Measurements from ENCODE around the gene POC1B. TPM values are rescaled to one million over a fixed set of nuclear protein-coding genes. Genes with fewer than 3 reads are reported as not detected.

The POC1B gene
- total and polyA plus RNA-seq, 10 donors, result 10.5 to 47.3 (median 30.4) TPM

DNA sequence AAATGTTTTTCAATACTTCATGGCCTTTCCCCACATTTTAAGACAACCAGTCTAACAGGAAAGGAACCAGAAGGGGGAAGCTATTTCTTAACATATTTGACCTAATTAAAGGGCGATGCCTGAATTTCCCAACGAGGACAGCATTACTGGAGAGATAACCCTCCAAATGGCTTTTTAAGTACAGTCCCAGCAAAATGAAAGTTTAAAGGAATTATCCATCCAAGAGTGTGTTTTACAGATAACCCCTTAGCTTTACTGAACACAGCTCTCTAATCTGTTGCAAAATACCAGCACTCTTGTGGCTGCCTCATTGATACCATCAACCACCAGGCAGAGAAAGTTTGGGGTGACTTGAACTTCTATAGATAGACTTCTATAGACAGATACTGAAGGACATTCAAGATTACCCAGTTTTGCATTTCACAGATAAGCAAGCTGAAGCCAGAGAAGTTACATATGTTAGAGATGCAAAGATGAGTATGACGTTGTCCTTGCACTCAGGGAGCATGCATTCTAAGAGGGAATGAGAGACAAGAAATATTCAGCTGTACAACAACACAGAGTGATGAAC is 132.2 kb downstream of the POC1B start:
- H3K9me3 ChIP-seq, result no peaks in the 10 kb centered on the region
- DNase-seq, result no peak
- peaks cover 14 to 70% (median 41%) of the 10 kb centered on the region in 6 donors for H3K4me1 ChIP-seq
- H3K36me3 ChIP-seq, result no peaks in the 10 kb centered on the region
- no peak for TF ChIP-seq CTCF (IDR thresholded peaks at IDR 0.05 in 8 of 11, conservative IDR thresholded peaks at IDR 0.05 in 3 of 11)
- no peak for TF ChIP-seq POLR2A (IDR thresholded peaks at IDR 0.05)
- no peak for TF ChIP-seq POLR2AphosphoS5 (IDR thresholded peaks at IDR 0.05)
- peak overlapping the region in 5 of 8 donors; percentile 13 to 82 (median 64) for H3K27ac ChIP-seq
- no peak overlapping the region for H3K4me3 ChIP-seq
- no peaks in the 10 kb centered on the region for H3K27me3 ChIP-seq (replicated peaks in 1 of 7)
- intact Hi-C loops (cut with DNase I; ENCODE audit: low total_unique reads), result no loop called here
- 47 to 71% (median 52%) methylated on average over 3 of the region's 3 CpGs for WGBS, 5 donors

DNA sequence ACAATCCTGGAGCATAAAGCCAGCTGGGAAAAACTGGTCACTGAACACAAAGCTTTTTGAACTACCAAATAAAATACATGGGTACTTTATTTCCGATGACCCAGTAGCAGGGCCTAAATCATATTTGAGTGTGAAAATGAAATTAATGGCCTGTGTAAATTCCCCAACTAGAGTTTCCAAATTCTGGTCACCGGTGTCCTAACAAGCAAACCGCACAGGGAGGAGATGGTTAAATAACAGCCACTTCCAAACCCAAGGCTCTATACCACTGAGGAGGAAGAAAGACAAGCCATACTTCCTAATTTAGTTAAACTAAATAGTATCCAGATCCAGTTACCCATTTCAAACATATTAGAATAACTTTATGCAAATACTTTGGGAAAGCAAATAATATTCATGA is 133.5 kb downstream of the POC1B start:
- WGBS, 5 donors, result 49 to 90% (median 74%) methylated on average over 3 of the region's 3 CpGs
- H3K9me3 ChIP-seq, result no peaks in the 10 kb centered on the region
- H3K4me3 ChIP-seq, result no peak overlapping the region
- DNase-seq, result no peak
- TF ChIP-seq CTCF (IDR thresholded peaks at IDR 0.05 in 8 of 11, conservative IDR thresholded peaks at IDR 0.05 in 3 of 11), result no peak
- TF ChIP-seq POLR2AphosphoS5 (IDR thresholded peaks at IDR 0.05), result no peak
- TF ChIP-seq POLR2A (IDR thresholded peaks at IDR 0.05), result no peak
- no peaks in the 10 kb centered on the region for H3K27me3 ChIP-seq (replicated peaks in 1 of 7)
- no peaks in the 10 kb centered on the region for H3K36me3 ChIP-seq
- peaks cover 14 to 68% (median 32%) of the 10 kb centered on the region in 6 donors for H3K4me1 ChIP-seq
- H3K27ac ChIP-seq, result peak overlapping the region in 5 of 8 donors; percentile 26 to 82 (median 64)
- intact Hi-C loops (cut with DNase I; ENCODE audit: low total_unique reads), result no loop called here

GRCh38 chr12:89391726-89392336 is 134.0 kb downstream of the POC1B start:
- Histone ChIP-seq H3K4me1 (peaks cover 14 to 64% (median 32%) of the 10 kb centered on the region in 6 donors), H3K27ac (peak overlapping the region in 5 of 8 donors; percentile 32 to 86 (median 82)), H3K4me3 (no peak overlapping the region), H3K36me3 (no peaks in the 10 kb centered on the region), H3K27me3 (replicated peaks in 1 of 7) (no peaks in the 10 kb centered on the region), H3K9me3 (no peaks in the 10 kb centered on the region)
- no peak for DNase-seq
- TF ChIP-seq CTCF (IDR thresholded peaks at IDR 0.05 in 8 of 11, conservative IDR thresholded peaks at IDR 0.05 in 3 of 11), result no peak
- no peak for TF ChIP-seq POLR2A (IDR thresholded peaks at IDR 0.05)
- no peak for TF ChIP-seq POLR2AphosphoS5 (IDR thresholded peaks at IDR 0.05)
- 94 to 98% (median 95%) methylated on average over 6 of the region's 6 CpGs for WGBS, 5 donors
- intact Hi-C loops (cut with DNase I; ENCODE audit: low total_unique reads), result no loop called here
